Endothelial cell of hepatic sinusoid (primary cell): Measurements from ENCODE around the gene PJVK.

Experiments used
- in situ Hi-C: cut with HindIII; loops from 2 replicates; pipeline ENCODE4 v1.10.0; 2017; ENCODE audit warnings: low sequenced_read_pairs

The PJVK gene

GRCh38 chr2:178478439-178479274 is 27.5 kb downstream of the PJVK start, which contains the start of gene FKBP7:
FKBP7 (minus strand) TSS chr2:178478600; CDS start chr2:178478499, 101 bp downstream.
- in situ Hi-C loops = no loop called here

GRCh38 chr2:178479275-178479616 is 28.1 kb downstream of the PJVK start:
- in situ Hi-C loops = no loop called here

GRCh38 chr2:178479758-178480226 is 28.6 kb downstream of the PJVK start:
- in situ Hi-C loops = no loop called here

- in situ Hi-C loops = no loop called here
These were observed 29.3 kb downstream of the PJVK start, which contains the start of gene PLEKHA3 for GRCh38 chr2:178480227-178481181. PLEKHA3 (plus strand) TSS chr2:178480457; CDS start chr2:178480870, 413 bp downstream.

- in situ Hi-C loops = no loop called here
These were observed 31.3 kb downstream of the PJVK start for GRCh38 chr2:178482437-178482836.

GRCh38 chr2:178484245-178485041 is 33.3 kb downstream of the PJVK start:
- in situ Hi-C loops = no loop called here

GRCh38 chr2:178485356-178485755 is 34.2 kb downstream of the PJVK start:
- in situ Hi-C loops = no loop called here

GRCh38 chr2:178491612-178492011 is 40.4 kb downstream of the PJVK start:
- in situ Hi-C loops = no loop called here

- in situ Hi-C loops = loop anchor here (5.0 kb wide), 1 partner anchor 44 kb away; the partner anchor contains the start of genes PJVK and PRKRA
These were observed 44.9 kb downstream of the PJVK start for GRCh38 chr2:178496049-178496448.

GRCh38 chr2:178498137-178498536 is 47.0 kb downstream of the PJVK start:
- in situ Hi-C loops = loop anchor here (5.0 kb wide), 1 partner anchor 46 kb away; the partner anchor contains the start of genes PJVK and PRKRA

- in situ Hi-C loops = loop anchor here (5.0 kb wide), 1 partner anchor 47 kb away; the partner anchor contains the start of genes PJVK and PRKRA
These were observed 48.5 kb downstream of the PJVK start for GRCh38 chr2:178499640-178500039.

- in situ Hi-C loops = no loop called here
These were observed 51.6 kb downstream of the PJVK start for GRCh38 chr2:178502751-178503150.

GRCh38 chr2:178506101-178506500 is 54.9 kb downstream of the PJVK start:
- in situ Hi-C loops = no loop called here

- in situ Hi-C loops = no loop called here
These were observed 55.3 kb downstream of the PJVK start for GRCh38 chr2:178506524-178506923.

- in situ Hi-C loops = no loop called here
These were observed 55.8 kb downstream of the PJVK start for GRCh38 chr2:178506949-178507348.

GRCh38 chr2:178508646-178509045 is 57.5 kb downstream of the PJVK start:
- in situ Hi-C loops = no loop called here

GRCh38 chr2:178510384-178510783 is 59.2 kb downstream of the PJVK start:
- in situ Hi-C loops = no loop called here
